Measurements from ENCODE around the gene TNNT1.

DNA sequence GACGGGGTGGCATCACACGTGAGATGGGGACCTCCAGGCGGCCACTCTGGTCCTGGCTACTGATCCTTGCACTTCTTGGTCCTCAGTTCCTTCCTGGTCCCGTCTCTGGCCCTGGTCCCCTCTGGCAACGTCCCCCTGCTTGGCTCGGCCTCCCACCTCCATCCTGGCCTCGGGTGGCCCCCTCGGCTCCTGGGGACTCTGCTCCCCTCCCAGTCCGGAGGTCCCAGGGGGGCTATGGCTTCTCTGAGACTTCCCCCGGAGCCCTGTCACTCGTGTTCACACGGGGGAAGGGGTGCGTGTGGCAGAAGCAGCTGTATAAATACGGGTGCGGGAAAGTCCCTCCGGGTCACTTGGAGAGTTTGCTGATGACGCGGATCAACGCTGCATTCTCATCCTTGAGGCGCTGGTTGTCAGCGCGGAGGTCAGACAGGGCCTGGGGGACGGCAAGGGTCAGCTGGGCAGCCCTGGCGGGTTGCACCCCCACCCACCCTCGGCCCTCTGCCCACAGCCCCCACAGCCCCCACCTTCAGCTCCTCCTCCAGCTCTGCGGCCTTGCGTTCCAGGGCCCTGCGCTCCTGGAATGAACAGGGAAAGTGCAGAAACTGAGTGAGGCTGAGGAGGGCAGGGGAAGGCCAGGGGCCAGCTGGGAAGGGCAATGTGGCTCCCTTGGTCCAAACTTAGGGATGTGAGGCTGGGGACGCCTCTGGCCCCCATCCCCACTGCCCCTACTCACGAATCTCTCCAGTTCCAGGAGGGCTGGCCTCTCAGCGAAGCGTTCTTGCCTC lies 57.7 kb downstream of the TNNT1 start:
- TF ChIP-seq, protein P1, sequence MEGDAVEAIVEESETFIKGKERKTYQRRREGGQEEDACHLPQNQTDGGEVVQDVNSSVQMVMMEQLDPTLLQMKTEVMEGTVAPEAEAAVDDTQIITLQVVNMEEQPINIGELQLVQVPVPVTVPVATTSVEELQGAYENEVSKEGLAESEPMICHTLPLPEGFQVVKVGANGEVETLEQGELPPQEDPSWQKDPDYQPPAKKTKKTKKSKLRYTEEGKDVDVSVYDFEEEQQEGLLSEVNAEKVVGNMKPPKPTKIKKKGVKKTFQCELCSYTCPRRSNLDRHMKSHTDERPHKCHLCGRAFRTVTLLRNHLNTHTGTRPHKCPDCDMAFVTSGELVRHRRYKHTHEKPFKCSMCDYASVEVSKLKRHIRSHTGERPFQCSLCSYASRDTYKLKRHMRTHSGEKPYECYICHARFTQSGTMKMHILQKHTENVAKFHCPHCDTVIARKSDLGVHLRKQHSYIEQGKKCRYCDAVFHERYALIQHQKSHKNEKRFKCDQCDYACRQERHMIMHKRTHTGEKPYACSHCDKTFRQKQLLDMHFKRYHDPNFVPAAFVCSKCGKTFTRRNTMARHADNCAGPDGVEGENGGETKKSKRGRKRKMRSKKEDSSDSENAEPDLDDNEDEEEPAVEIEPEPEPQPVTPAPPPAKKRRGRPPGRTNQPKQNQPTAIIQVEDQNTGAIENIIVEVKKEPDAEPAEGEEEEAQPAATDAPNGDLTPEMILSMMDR (IDR thresholded peaks at IDR 0.05), result no peak
- TF ChIP-seq POLR2A (IDR thresholded peaks at IDR 0.05), result no peak

Data from right lobe of liver (tissue), 4 donors.